Stimulated activated CD4-positive, alpha-beta T cell treated with anti-CD3 and anti-CD28 coated beads, TNF-alpha, amount 100 ng/mL, for 4 hours (primary cell): ENCODE data around the gene DNAJC11.
"Not testable (repeated sequence)": the region's sequence is repeated elsewhere in the genome, so short reads cannot be mapped to it uniquely, and the experiment has no call there.

Experiments used
- DNase-seq, 3 experiments: peaks; one replicate each; pipeline ENCODE4 v3.0.0-alpha.2; 2020; ENCODE audit warnings: low read depth in 3 of 3

Gene DNAJC11

GRCh38 chr1:6601049-6601922 is 100.3 kb downstream of the DNAJC11 start:
- DNase-seq: peak; percentile 54 to 75 (median 69)

GRCh38 chr1:6600410-6601048 is 101.1 kb downstream of the DNAJC11 start:
- DNase-seq: no peak

GRCh38 chr1:6599991-6600390 is 101.6 kb downstream of the DNAJC11 start:
- DNase-seq: not testable (repeated sequence)

GRCh38 chr1:6599141-6599975 is 102.3 kb downstream of the DNAJC11 start:
- peak in 2 of 3 experiments; percentile 50 to 59 for DNase-seq

- no peak for DNase-seq
Measured at GRCh38 chr1:6597777-6598131, 103.9 kb downstream of the DNAJC11 start.

GRCh38 chr1:6596886-6597776 is 104.5 kb downstream of the DNAJC11 start:
- no peak for DNase-seq

GRCh38 chr1:6596351-6596750 is 105.3 kb downstream of the DNAJC11 start:
- no peak for DNase-seq

- no peak for DNase-seq
Measured at GRCh38 chr1:6594977-6595740, 106.5 kb downstream of the DNAJC11 start.

GRCh38 chr1:6593810-6594209 is 107.8 kb downstream of the DNAJC11 start:
- no peak for DNase-seq

GRCh38 chr1:6592865-6593593 is 108.6 kb downstream of the DNAJC11 start:
- no peak for DNase-seq

- DNase-seq: no peak
Measured at GRCh38 chr1:6592441-6592840, 109.2 kb downstream of the DNAJC11 start.

GRCh38 chr1:6591644-6592043 is 110.0 kb downstream of the DNAJC11 start:
- DNase-seq: no peak

- DNase-seq: no peak
Measured at GRCh38 chr1:6591222-6591621, 110.4 kb downstream of the DNAJC11 start.

GRCh38 chr1:6590046-6590445 is 111.6 kb downstream of the DNAJC11 start:
- DNase-seq: no peak

- no peak for DNase-seq
Measured at GRCh38 chr1:6588893-6589520, 112.6 kb downstream of the DNAJC11 start.

GRCh38 chr1:6588128-6588892 is 113.3 kb downstream of the DNAJC11 start:
- no peak for DNase-seq

- DNase-seq: no peak
Measured at GRCh38 chr1:6587261-6588005, 114.2 kb downstream of the DNAJC11 start.

GRCh38 chr1:6586404-6586816 is 115.2 kb downstream of the DNAJC11 start:
- DNase-seq: no peak
